Vein endothelial cell (primary cell): Measurements from ENCODE around the gene UBE2C. TPM values are rescaled to one million over a fixed set of nuclear protein-coding genes. Genes with fewer than 3 reads are reported as not detected.

Experiments used
- small RNA-seq: library from RNA; depleted of rRNA; stranded (forward); fragments of <200 nt; gene quantifications from one replicate; pipeline ENCODE3, GENCODE V24; 2012
- total RNA-seq: library from RNA; depleted of rRNA; stranded (reverse); fragments of >200 nt; gene quantifications from 2 replicates; pipeline ENCODE4 v1.2.3, GENCODE V29; 2012

Gene UBE2C
- 18.9 and 23.3 TPM in 2 replicates for total RNA-seq

DNA sequence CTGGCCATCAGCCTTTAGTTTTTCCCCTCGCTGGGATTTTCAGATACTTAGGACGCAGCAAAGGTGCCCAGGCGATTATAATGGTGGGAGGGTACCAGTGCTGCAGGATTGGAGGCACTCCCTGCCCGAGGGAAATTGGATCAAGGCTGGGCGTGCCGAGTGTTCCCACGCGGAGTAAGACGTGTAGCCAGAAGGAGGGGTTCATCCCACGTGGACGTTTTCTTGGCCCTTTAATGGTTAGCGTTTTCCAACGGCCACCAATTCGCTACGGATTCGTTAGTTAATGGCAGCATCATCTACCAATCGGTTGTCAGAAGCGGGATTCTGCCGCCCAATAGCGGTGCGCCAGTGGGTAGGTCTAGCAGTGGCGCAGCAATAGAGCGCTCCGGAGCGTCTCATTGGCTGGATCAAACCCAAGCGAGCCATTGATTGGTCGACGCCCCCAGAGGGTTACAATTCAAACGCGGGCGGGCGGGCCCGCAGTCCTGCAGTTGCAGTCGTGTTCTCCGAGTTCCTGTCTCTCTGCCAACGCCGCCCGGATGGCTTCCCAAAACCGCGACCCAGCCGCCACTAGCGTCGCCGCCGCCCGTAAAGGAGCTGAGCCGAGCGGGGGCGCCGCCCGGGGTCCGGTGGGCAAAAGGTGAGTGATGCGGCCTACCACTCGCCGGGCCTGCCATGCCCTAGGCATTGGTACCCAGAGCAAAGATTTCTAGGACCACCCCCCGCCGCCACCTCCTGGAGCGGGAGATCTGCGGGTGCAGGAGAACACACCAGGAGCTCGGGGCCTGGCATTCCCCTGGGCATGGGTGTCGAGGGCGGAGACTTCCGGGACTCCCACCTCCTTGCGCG, at the start of gene UBE2C:
Gene UBE2C (plus strand): TSS at position 488 of the 849 bp plus-strand sequence. CDS start 52 bp downstream, at position 540.

DNA sequence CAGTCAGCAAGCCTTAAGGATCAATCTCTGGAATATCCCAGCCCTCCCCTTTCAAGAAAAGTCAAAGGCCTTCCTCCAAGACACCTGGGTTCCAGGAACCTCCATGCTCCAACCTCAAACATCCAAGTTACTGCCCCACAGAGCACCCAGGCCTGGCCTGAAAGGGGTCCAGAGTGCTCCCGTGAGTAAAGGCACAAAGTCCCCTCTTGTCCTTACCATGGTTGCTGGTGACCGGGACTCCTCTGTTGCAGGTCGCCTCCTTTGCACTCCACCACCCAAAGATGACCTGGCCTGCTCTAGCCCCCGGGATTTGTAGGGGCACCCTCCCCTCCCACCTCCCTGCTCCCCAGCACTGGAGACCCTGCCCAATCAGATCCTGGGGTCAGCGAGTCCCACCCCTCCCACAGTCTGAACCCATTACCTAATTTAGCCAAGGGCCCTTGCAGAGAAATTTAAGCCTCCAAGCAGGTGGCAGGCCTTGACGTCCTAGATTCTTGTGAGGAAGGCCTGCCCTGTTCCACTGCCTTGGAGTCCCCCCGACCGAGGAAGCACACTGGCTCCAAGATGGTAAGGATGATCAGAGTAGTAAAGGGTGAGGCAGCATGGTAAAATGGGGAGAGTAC, 14.7 kb downstream of the UBE2C start, which contains the start of gene TNNC2:
Gene TNNC2 (minus strand): TSS at position 283 of the 623 bp plus-strand sequence. CDS start 64 bp downstream, at position 219.

DNA sequence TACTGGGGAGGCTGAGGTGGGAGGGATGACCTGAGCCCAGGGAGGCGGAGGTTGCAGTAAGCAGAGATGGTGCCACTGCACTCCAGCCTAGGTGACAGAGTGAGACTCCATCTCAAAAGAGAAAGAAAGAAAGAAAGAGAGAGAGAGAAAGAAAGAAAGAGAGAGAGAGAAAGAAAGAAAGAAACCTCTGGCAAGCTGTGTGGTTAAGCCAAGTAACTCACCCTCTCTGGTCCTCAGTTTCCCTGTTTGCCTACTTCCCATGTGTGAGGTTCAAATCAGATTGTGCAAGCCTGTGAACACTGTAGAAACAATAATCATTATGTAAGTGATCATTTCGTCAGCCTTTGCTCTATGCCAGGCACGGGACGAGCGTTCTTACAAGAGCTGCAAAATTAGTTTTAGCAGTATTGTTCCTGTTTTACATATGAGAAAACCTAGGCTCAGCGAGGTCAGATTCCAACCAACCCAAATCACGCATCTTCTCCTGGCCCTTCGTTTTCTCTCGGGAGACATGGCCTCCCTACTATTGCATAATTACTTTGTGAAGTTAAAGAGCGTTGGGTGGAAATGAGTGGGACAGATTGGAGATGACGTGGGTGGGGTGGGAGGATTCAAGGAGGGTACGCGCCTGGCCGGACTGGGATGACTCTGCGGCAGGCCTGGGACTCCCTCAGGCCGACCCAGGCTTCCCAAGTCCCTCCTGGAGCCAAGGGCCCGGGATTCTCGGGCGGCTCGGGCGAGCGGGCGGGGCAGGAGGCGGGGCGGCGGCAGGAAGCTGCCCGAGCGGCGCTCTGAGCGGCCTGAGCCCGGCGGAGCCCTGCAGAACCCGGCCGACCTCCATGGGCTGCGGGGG, 20.8 kb downstream of the UBE2C start, which contains the start of gene SNX21:
Gene SNX21 (plus strand): TSS at position 770 of the 853 bp plus-strand sequence. CDS start 121 bp downstream, outside the sequence.

DNA sequence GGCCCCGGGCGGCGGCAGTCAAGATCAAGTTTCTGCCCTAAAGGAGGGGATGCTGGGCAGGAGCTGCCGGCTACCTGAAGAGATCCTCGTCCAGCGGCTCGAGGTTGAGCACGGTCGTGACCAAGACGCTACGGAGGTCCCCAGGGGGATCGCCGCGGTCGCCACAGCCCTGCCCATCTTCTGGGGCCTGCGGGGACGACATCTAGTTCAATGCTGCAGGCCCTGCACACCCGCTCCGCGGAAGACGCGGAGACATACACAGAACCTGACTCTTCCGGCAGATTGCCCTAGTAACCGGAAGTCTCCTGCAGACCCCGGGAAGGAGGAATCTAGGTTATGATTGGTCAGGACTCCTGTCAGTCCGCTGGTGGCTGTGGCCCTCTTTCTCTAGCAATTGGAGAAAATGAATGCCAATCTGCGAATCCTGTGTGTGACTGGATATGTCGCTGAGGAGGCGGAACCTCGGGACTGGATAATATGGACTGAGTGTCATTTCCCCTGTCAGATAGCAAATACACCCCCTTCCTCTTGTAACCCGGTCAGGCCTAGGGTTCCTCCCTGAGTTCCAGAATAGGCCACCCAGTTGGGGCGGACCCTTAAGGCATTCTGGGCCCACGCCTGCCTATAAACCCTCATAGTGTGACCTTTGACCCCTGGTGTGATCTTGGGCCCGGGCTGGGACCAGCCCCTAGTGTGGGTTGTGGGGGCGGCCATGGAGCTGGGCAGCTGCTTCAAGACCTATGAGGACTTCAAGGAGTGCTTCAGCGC, 44.9 kb downstream of the UBE2C start, which contains the start of the genes ACOT8 and ZSWIM3:
Gene ACOT8 (minus strand): TSS at position 279 of the 768 bp plus-strand sequence. CDS start 77 bp downstream, at position 202.
Gene ZSWIM3 (plus strand): TSS at position 501 of the 768 bp plus-strand sequence. CDS start 212 bp downstream, at position 713.

Small RNAs within 50 kb of the gene (small RNA-seq; reads per million reads assigned to genes)
- gene RNU6ATAC38P: 0.77 reads per million, percentile 48 among the genes with 10 or more reads in this experiment

Other genes with a start within 250 kb of the UBE2C start
- not detected in 2 replicates for gene WFDC8, start 233.4 kb upstream of the UBE2C start, total RNA-seq
- not detected in 2 replicates for gene WFDC10A, start 182.9 kb upstream of the UBE2C start, total RNA-seq
- not detected in 2 replicates for gene WFDC9, start 181.4 kb upstream of the UBE2C start, total RNA-seq
- gene WFDC11, start 142.4 kb upstream of the UBE2C start, total RNA-seq: not detected in 2 replicates
- not detected in 2 replicates for gene WFDC13, start 110.6 kb upstream of the UBE2C start, total RNA-seq
- gene WFDC10B, start 107.6 kb upstream of the UBE2C start, total RNA-seq: not detected in 2 replicates
- gene SPINT4, start 90.3 kb upstream of the UBE2C start, total RNA-seq: not detected in 2 replicates
- not detected in 2 replicates for gene WFDC3, start 20.8 kb upstream of the UBE2C start, total RNA-seq
- 15.0 and 17.3 TPM in 2 replicates for gene DNTTIP1, start 20.7 kb upstream of the UBE2C start, total RNA-seq
- gene TNNC2, start 14.7 kb downstream of the UBE2C start, total RNA-seq: 0.33 TPM in 1 of 2 replicates, not detected in the other
- 23.7 and 33.0 TPM in 2 replicates for gene SNX21, start 21.2 kb downstream of the UBE2C start, total RNA-seq
- 24.2 and 30.1 TPM in 2 replicates for gene ACOT8, start 44.7 kb downstream of the UBE2C start, total RNA-seq
- gene ZSWIM3, start 45.0 kb downstream of the UBE2C start, total RNA-seq: 7.4 and 9.5 TPM in 2 replicates
- 15.2 and 16.7 TPM in 2 replicates for gene ZSWIM1, start 68.6 kb downstream of the UBE2C start, total RNA-seq
- 0.57 and 1.3 TPM in 2 replicates for gene SPATA25, start 75.0 kb downstream of the UBE2C start, total RNA-seq
- 4.3 and 5.6 TPM in 2 replicates for gene NEURL2, start 78.6 kb downstream of the UBE2C start, total RNA-seq
- gene CTSA, start 78.7 kb downstream of the UBE2C start, total RNA-seq: 59.0 and 93.4 TPM in 2 replicates
- 8.4 and 18.3 TPM in 2 replicates for gene PLTP, start 99.5 kb downstream of the UBE2C start, total RNA-seq
- 13.9 and 14.4 TPM in 2 replicates for gene PCIF1, start 122.0 kb downstream of the UBE2C start, total RNA-seq
- gene ZNF335, start 159.6 kb downstream of the UBE2C start, total RNA-seq: 22.4 and 23.2 TPM in 2 replicates
- gene MMP9, start 196.3 kb downstream of the UBE2C start, total RNA-seq: not detected in 2 replicates
- gene SLC12A5, start 216.6 kb downstream of the UBE2C start, total RNA-seq: 0.86 and 1.6 TPM in 2 replicates